ENCODE data around the gene CD1C.

DNA sequence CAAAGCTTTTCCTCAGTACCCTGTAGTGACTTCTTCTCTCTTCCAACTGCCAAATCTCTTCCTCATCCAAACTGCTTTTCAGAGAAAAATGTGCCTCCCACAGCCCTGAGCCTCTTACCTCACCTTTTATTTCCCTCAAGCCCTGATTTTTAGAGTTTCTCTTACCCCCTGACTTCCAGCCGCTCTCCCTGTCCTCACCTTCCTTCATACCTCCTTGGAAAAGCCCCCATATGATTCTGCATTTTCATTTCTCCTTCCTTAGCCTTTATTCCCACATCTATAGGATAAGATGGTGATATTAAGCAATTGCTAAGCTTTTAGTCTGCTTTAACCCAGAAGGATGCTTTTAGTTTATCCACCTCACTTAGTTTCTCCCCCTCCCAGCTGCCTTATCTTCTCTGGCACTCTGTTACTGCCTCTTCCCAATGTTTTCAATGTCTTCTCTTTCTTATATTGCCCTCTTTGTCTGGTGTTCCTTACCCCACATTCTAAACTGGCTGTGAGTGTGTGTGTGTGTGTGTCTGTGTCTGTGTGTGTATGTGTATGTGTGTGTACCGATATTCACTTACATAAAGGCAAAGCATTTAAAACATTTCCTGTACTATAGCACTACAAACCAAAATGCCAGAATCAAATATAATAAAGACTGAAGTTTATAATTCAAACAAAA, 41.9 kb downstream of the CD1C start, which contains the start of gene CD1B:
- TF ChIP-seq CTCF (IDR thresholded peaks at IDR 0.05) (no peak), EZH2phosphoT487 (IDR thresholded peaks at IDR 0.05; ENCODE audit: borderline replicate concordance, low read depth) (no peak), TAF1 (IDR thresholded peaks at IDR 0.05; ENCODE audit: borderline replicate concordance, low read depth, low read length) (no peak), ZBTB33 (IDR thresholded peaks at IDR 0.05; ENCODE audit: borderline replicate concordance, low read depth) (no peak), POLR2AphosphoS5 (IDR thresholded peaks at IDR 0.05; ENCODE audit: low read depth, low read length) (no peak), RCOR1 (IDR thresholded peaks at IDR 0.05; ENCODE audit: low read length) (no peak), RAD21 (IDR thresholded peaks at IDR 0.05; ENCODE audit: low read length) (no peak), RFX5 (IDR thresholded peaks at IDR 0.05; ENCODE audit: low read length) (no peak), EP300 (IDR thresholded peaks at IDR 0.05; ENCODE audit: borderline replicate concordance in 1 of 2, low read depth in 1 of 2, low read length in 1 of 2) (no peak), GATA2 (CRISPR knock-in tag; IDR thresholded peaks at IDR 0.05) (no peak), MXI1 (IDR thresholded peaks at IDR 0.05; ENCODE audit: low read depth, low read length) (no peak), MEF2A (IDR thresholded peaks at IDR 0.05; ENCODE audit: borderline replicate concordance, low read depth) (no peak)

Data from SK-N-SH (cell line).